Pancreas (tissue), 10 donors: ENCODE results near the gene GPC3. TPM values are rescaled to one million over a fixed set of nuclear protein-coding genes. Genes with fewer than 3 reads are reported as not detected.

Source experiments
- ATAC-seq, 4 donors: fragments of 200-7000 bp; cut with Tn5 transposase; one replicate each; pipeline versions ENCODE4 v1.8.0 to v1.9.1; 2020; ENCODE audit warnings: mild to moderate bottlenecking in 4 of 4, moderate library complexity in 4 of 4
- DNase-seq, 6 donors: peaks; one replicate each; pipeline ENCODE4 v3.0.0-alpha.2; 2020
- FAIRE-seq: peaks from 2 replicates; lab custom pipeline; 2012; peaks lifted over from hg19 to GRCh38; lab: Jason Lieb, UNC
- H3K27ac ChIP-seq, 4 donors: fragments of 200-600 bp; sonication (generic); 1 replicate in 3 of 4; 2 replicates in 1 of 4; pipeline versions ENCODE4 v1.5.0 to v1.8.0; 2020
- H3K27me3 ChIP-seq, 4 donors: fragments of 200-600 bp; one replicate each; pipeline ENCODE4 v1.8.0; 2021
- H3K36me3 ChIP-seq, 3 donors: fragments of 200-600 bp; sonication (generic) in 1 of 3; one replicate each; pipeline versions ENCODE4 v1.5.0 to v1.8.0; 2020 to 2021
- H3K4me1 ChIP-seq, 3 donors: fragments of 200-600 bp; one replicate each; pipeline ENCODE4 v1.8.0; 2021
- H3K4me3 ChIP-seq, 4 donors: fragments of 200-600 bp; sonication (generic) in 2 of 4; one replicate each; pipeline versions ENCODE4 v1.5.0 to v1.8.0; 2020 to 2021
- H3K9me3 ChIP-seq, 4 donors: fragments of 200-600 bp; one replicate each; pipeline ENCODE4 v1.8.0; 2021
- WGBS, 2 donors: extraction: QIAGEN DNeasy Blood & Tissue Kit; methylation state at CpG; one replicate each; pipeline ENCODE4 v1.1.7; 2013; 5-methylcytosine and 5-hydroxymethylcytosine counted together
- intact Hi-C, 3 donors: fragments of 100-400 bp; cut with DNase I; formaldehyde crosslinking; loops; one replicate each; pipeline versions ENCODE4 v1.11.1 to v1.14.2; 2022
- polyA plus RNA-seq, 2 donors: library from polyadenylated mRNA; stranded (reverse); fragments of 200-250 nt; gene quantifications; one replicate each; pipeline ENCODE4 v1.2.3, GENCODE V29; 2013
- total RNA-seq, 6 donors: library from RNA; stranded (reverse); fragmentation: NEBNext Ultra II Directional in 4 of 6; extraction: Animal tissue kit (Norgen Biotek cat#: 25700) in 4 of 6; gene quantifications; one replicate each; pipeline versions ENCODE4 v1.2.1 to v1.2.4, GENCODE V29; 2021 to 2023
- TF ChIP-seq, protein P1 (sequence below), 4 donors: fragments of 200-600 bp; sonication (generic) in 3 of 4; IDR thresholded peaks; one replicate each; pipeline versions ENCODE4 v1.5.0 to v1.8.0; 2021; ENCODE audit warnings: antibody characterized with exemption in 4 of 4
- donor health status: healthy with polysubstance abuse.
- donor health status: DM: no; HTN: no; CAD: no; lungs with moderate emphysema.
- donor health status: DM: no; HTN: no; CAD: no.
- donor health status: control.
- donor health status: control.
- donor health status: Bipolar disorder and iron deficiency.
- donor health status: DM: yes; HTN: yes; CAD: no.
- donor health status: DM: no; HTN: no; CAD: no.
- donor health status: DM: no; HTN: no; CAD: no.
- donor health status: DM: yes; HTN: yes; CAD: no.

GPC3 gene
- total and polyA plus RNA-seq, 8 donors = 0.95 to 18.6 (median 2.7) TPM

DNA sequence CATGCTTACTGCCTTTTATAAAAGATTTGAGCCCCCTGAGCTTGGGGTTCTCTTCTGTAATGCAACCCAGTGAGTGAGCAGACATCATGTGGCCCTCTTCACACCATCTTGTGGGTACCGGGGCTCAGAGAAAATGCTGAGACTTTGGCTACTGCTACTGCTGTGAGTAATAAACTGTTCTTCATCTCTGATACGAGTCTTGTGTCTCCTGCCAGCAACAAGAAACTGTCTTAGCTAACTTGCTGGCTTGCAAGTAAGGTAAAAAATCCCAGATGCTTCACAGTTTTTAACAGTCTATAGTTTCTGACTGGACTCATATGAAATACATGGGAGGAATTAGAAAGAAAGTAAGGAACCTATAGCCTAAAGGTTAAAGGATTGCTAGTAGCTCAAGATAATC is 148.3 kb downstream of the GPC3 start:
- Histone ChIP-seq H3K4me1 (no peaks in the 10 kb centered on the region), H3K27me3 (peaks cover 0 to 9% (median 0%) of the 10 kb centered on the region in 4 donors), H3K9me3 (no peaks in the 10 kb centered on the region), H3K27ac (no peak overlapping the region), H3K36me3 (no peaks in the 10 kb centered on the region), H3K4me3 (no peak overlapping the region)
- FAIRE-seq (no peak), ATAC-seq (no peak), DNase-seq (no peak)
- 50 to 78% methylated on average over 2 of the region's 2 CpGs for WGBS, 2 donors
- intact Hi-C loops = no loop called here
- TF ChIP-seq, protein P1, sequence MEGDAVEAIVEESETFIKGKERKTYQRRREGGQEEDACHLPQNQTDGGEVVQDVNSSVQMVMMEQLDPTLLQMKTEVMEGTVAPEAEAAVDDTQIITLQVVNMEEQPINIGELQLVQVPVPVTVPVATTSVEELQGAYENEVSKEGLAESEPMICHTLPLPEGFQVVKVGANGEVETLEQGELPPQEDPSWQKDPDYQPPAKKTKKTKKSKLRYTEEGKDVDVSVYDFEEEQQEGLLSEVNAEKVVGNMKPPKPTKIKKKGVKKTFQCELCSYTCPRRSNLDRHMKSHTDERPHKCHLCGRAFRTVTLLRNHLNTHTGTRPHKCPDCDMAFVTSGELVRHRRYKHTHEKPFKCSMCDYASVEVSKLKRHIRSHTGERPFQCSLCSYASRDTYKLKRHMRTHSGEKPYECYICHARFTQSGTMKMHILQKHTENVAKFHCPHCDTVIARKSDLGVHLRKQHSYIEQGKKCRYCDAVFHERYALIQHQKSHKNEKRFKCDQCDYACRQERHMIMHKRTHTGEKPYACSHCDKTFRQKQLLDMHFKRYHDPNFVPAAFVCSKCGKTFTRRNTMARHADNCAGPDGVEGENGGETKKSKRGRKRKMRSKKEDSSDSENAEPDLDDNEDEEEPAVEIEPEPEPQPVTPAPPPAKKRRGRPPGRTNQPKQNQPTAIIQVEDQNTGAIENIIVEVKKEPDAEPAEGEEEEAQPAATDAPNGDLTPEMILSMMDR (IDR thresholded peaks at IDR 0.05) = no peak

- ATAC-seq (no peak), DNase-seq (no peak), FAIRE-seq (no peak)
- no peak overlapping the region for H3K27ac ChIP-seq
- H3K4me3 ChIP-seq = no peak overlapping the region
- peaks cover 0 to 9% (median 0%) of the 10 kb centered on the region in 4 donors for H3K27me3 ChIP-seq
- no peaks in the 10 kb centered on the region for H3K36me3 ChIP-seq
- no peaks in the 10 kb centered on the region for H3K4me1 ChIP-seq
- TF ChIP-seq, protein P1 (IDR thresholded peaks at IDR 0.05) = no peak
- no peaks in the 10 kb centered on the region for H3K9me3 ChIP-seq
- intact Hi-C loops = no loop called here
- 70 to 82% methylated on average over 3 of the region's 3 CpGs for WGBS, 2 donors
These were observed 148.8 kb downstream of the GPC3 start for GRCh38 chrX:133836561-133836960.

- DNase-seq = no peak
- intact Hi-C loops = no loop called here
- TF ChIP-seq, protein P1 (IDR thresholded peaks at IDR 0.05) = no peak
These were observed 150.6 kb downstream of the GPC3 start for GRCh38 chrX:133834771-133835170.

DNA sequence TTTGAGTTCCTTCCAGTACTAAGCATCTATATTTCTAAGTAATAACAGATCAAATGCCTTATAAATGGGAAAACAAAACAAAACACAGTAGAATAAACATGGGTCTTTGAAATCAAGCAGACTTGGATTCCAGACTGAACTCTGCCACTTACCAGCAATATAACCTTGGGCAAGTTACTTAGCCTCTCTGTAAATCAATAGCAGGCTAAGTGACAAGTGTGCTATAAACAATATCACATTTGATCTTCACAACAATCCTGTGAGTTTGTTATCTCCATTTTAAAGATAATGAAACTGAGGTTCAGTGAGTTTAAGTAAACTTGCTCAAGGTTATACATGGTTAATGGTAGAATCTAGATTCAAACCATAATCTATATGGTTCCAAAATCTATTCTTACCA is 165.8 kb downstream of the GPC3 start:
- H3K4me3 ChIP-seq = no peak overlapping the region
- ATAC-seq (no peak), FAIRE-seq (peak; percentile 71), DNase-seq (no peak)
- peaks cover 0 to 41% (median 0%) of the 10 kb centered on the region in 4 donors for H3K27me3 ChIP-seq
- no peaks in the 10 kb centered on the region for H3K36me3 ChIP-seq
- H3K9me3 ChIP-seq = no peaks in the 10 kb centered on the region
- TF ChIP-seq, protein P1 (IDR thresholded peaks at IDR 0.05) = no peak
- intact Hi-C loops = no loop called here
- no peaks in the 10 kb centered on the region for H3K4me1 ChIP-seq
- no peak overlapping the region for H3K27ac ChIP-seq

More at GRCh38 chrX:133834771-133835170, 150.6 kb downstream of the GPC3 start:
- peak; percentile 78 for FAIRE-seq
- Histone ChIP-seq H3K4me3 (no peak overlapping the region), H3K36me3 (no peaks in the 10 kb centered on the region), H3K9me3 (no peaks in the 10 kb centered on the region), H3K4me1 (no peaks in the 10 kb centered on the region), H3K27me3 (no peaks in the 10 kb centered on the region), H3K27ac (no peak overlapping the region)
- ATAC-seq = no peak
- WGBS, 2 donors = 62 to 82% methylated on average over 1 of the region's 1 CpG

- Histone ChIP-seq H3K27me3 (peaks cover 0 to 26% (median 3%) of the 10 kb centered on the region in 4 donors), H3K9me3 (no peaks in the 10 kb centered on the region), H3K4me3 (no peak overlapping the region), H3K4me1 (no peaks in the 10 kb centered on the region), H3K36me3 (no peaks in the 10 kb centered on the region), H3K27ac (no peak overlapping the region)
- intact Hi-C loops = no loop called here
- TF ChIP-seq, protein P1 (IDR thresholded peaks at IDR 0.05) = no peak
- peak in 1 of 4 donors; percentile 40 for ATAC-seq
- WGBS, 2 donors = 19 to 24% methylated on average over 5 of the region's 5 CpGs
- FAIRE-seq = no peak
- DNase-seq = no peak
These were observed 167.4 kb downstream of the GPC3 start for GRCh38 chrX:133818019-133818418.
